ENCODE measurements around the gene MORN5.

MORN5 gene

GRCh38 chr9:122192914-122193525 is 33.3 kb downstream of the MORN5 start:
- DNase-seq = no peak

GRCh38 chr9:122193651-122194050 is 33.9 kb downstream of the MORN5 start:
- DNase-seq = no peak

- DNase-seq = no peak
Measured at GRCh38 chr9:122195875-122196274, 36.2 kb downstream of the MORN5 start.

GRCh38 chr9:122197426-122197825 is 37.7 kb downstream of the MORN5 start:
- DNase-seq = no peak

- DNase-seq = no peak
Measured at GRCh38 chr9:122197882-122198281, 38.2 kb downstream of the MORN5 start.

GRCh38 chr9:122200960-122201595 is 41.4 kb downstream of the MORN5 start:
- DNase-seq = no peak

- no peak for DNase-seq
Measured at GRCh38 chr9:122201641-122202040, 41.9 kb downstream of the MORN5 start.

- no peak for DNase-seq
Measured at GRCh38 chr9:122202111-122202510, 42.4 kb downstream of the MORN5 start.

- no peak for DNase-seq
Measured at GRCh38 chr9:122204055-122204454, 44.3 kb downstream of the MORN5 start.

GRCh38 chr9:122204491-122204890 is 44.8 kb downstream of the MORN5 start:
- no peak for DNase-seq

GRCh38 chr9:122205176-122205575 is 45.5 kb downstream of the MORN5 start:
- DNase-seq = no peak

- no peak for DNase-seq
Measured at GRCh38 chr9:122206118-122207046, 46.7 kb downstream of the MORN5 start.

GRCh38 chr9:122207096-122207495 is 47.4 kb downstream of the MORN5 start:
- no peak for DNase-seq

- DNase-seq = no peak
Measured at GRCh38 chr9:122209451-122209850, 49.7 kb downstream of the MORN5 start.

GRCh38 chr9:122212473-122213004 is 52.8 kb downstream of the MORN5 start:
- DNase-seq = no peak

- no peak for DNase-seq
Measured at GRCh38 chr9:122213102-122213588, 53.4 kb downstream of the MORN5 start.

- DNase-seq = peak; percentile 46 to 56
Measured at GRCh38 chr9:122213589-122214413, 54.1 kb downstream of the MORN5 start.

- no peak for DNase-seq
Measured at GRCh38 chr9:122214507-122214906, 54.8 kb downstream of the MORN5 start.

GRCh38 chr9:122215663-122216062 is 56.0 kb downstream of the MORN5 start:
- no peak for DNase-seq

- no peak for DNase-seq
Measured at GRCh38 chr9:122216138-122216797, 56.6 kb downstream of the MORN5 start.

- DNase-seq = no peak
Measured at GRCh38 chr9:122216798-122217418, 57.2 kb downstream of the MORN5 start.
